Astrocyte (in vitro differentiated cells and primary cell): ENCODE measurements around the gene CACNA2D1.

Source experiments
- CTCF ChIP-seq: IDR thresholded peaks from 2 replicates; pipeline ENCODE4 v1.5.1; 2011; ENCODE audit warnings: low read depth, mild to moderate bottlenecking, inconsistent platforms, low read length, moderate library complexity; ENCODE audit not compliant: insufficient read depth
- EZH2 ChIP-seq: IDR thresholded peaks from 2 replicates; pipeline ENCODE4 v1.6.1; 2012; ENCODE audit warnings: mild to moderate bottlenecking, low read length, inconsistent platforms; ENCODE audit not compliant: insufficient read depth

- TF ChIP-seq CTCF (no peak), EZH2 (no peak)
Measured at GRCh38 chr7:82049442-82049841, 394.1 kb downstream of the CACNA2D1 start.
